H1 (cell line): ENCODE data around the gene SKP1. TPM values are rescaled to one million over a fixed set of nuclear protein-coding genes. Genes with fewer than 3 reads are reported as not detected.

Experiments
- CHD1 ChIP-seq: IDR thresholded peaks from 2 replicates; pipeline ENCODE4 v1.6.1; 2012; ENCODE audit warnings: low read depth, low read length, improper control_type of control experiment
- polyA plus RNA-seq, 7 experiments: library from polyadenylated mRNA; depleted of rRNA in 3 of 7; stranded (reverse) in 5 of 7; unstranded in 2 of 7; fragments of >200 nt in 5 of 7; fragments of 200-250 nt in 2 of 7; gene quantifications; 1 replicate in 5 of 7; 2 replicates in 1 of 7; 4 replicates in 1 of 7; pipeline versions ENCODE4 v1.2.1 to v1.2.3, GENCODE V29; 2011 to 2013; ENCODE audit warnings: missing spikeins in 2 of 7, mixed read lengths in 2 of 7
- total RNA-seq: library from RNA; stranded (reverse); fragmentation: NEBNext Ultra II Directional; extraction: Animal tissue kit (Norgen Biotek cat#: 25700); gene quantifications from 2 replicates; pipeline ENCODE4 v1.2.1, GENCODE V29; 2021

SKP1 gene
- total and polyA plus RNA-seq, 2 of the 8 experiments (the other 6 are each of a cell fraction or from before 2014, with no cell fraction given): 163 to 332 TPM

- no peak for TF ChIP-seq CHD1
Measured at GRCh38 chr5:134209477-134210245, 32.9 kb upstream of the SKP1 start (continued).
